Measurements from ENCODE around the gene IFNE.

- TF ChIP-seq CTCF (conservative IDR thresholded peaks at IDR 0.05) (no peak), ZFX (IDR thresholded peaks at IDR 0.05) (no peak)
Measured at GRCh38 chr9:21527579-21527978, 45.5 kb upstream of the IFNE start.
